Prostate gland (tissue), 2 donors: ENCODE results near the gene VCX. TPM values are rescaled to one million over a fixed set of nuclear protein-coding genes. Genes with fewer than 3 reads are reported as not detected.

Experiments used
- DNase-seq: peaks from one replicate; pipeline ENCODE4 v3.0.0-alpha.2; 2019; ENCODE audit warnings: low spot score
- H3K27ac ChIP-seq, 2 donors: fragments of 200-600 bp; sonication (generic); 2 replicates each; pipeline ENCODE4 v1.5.1; 2017 to 2019
- H3K27me3 ChIP-seq: fragments of 200-600 bp; sonication (generic); replicated peaks from 2 replicates; pipeline ENCODE4 v1.5.1; 2019; ENCODE audit not compliant: insufficient read depth
- H3K36me3 ChIP-seq, 2 donors: fragments of 200-600 bp; sonication (generic); 1 replicate in 1 of 2; 2 replicates in 1 of 2; pipeline versions ENCODE4 v1.5.1 to v1.8.1; 2017 to 2019
- H3K4me1 ChIP-seq: fragments of 200-600 bp; sonication (generic); replicated peaks from 2 replicates; pipeline ENCODE4 v1.5.1; 2019
- H3K4me3 ChIP-seq, 2 donors: fragments of 200-600 bp; sonication (generic); 2 replicates each; pipeline ENCODE4 v1.5.1; 2017 to 2019
- H3K9me3 ChIP-seq: fragments of 200-600 bp; sonication (generic); 2 replicates; pipeline ENCODE4 v1.5.1; 2017
- POLR2A ChIP-seq: fragments of 450-650 bp; IDR thresholded peaks from one replicate; pipeline ENCODE4 v1.6.1; 2016; ENCODE audit warnings: antibody characterized with exemption, mild to moderate bottlenecking
- POLR2AphosphoS5 ChIP-seq: sonication (generic); formaldehyde crosslinking; IDR thresholded peaks from one replicate; pipeline ENCODE4 v1.6.1; 2017; ENCODE audit warnings: antibody characterized with exemption
- WGBS: methylation state at CpG from one replicate; pipeline ENCODE4 v1.1.5; 2018; 5-methylcytosine and 5-hydroxymethylcytosine counted together
- intact Hi-C: fragments of 100-400 bp; cut with DNase I; formaldehyde crosslinking; loops from one replicate; pipeline ENCODE4 v1.14.2; 2022
- total RNA-seq, 2 donors: library from RNA; depleted of rRNA; stranded (reverse); fragments of >200 nt; gene quantifications; one replicate each; pipeline ENCODE4 v1.1.0, GENCODE V29; 2016
- TF ChIP-seq, protein P1 (sequence below), 4 experiments: fragments of 200-600 bp in 2 of 4; fragments of 450-650 bp in 2 of 4; sonication (generic) in 2 of 4; IDR thresholded peaks; 1 replicate in 3 of 4; 2 replicates in 1 of 4; pipeline ENCODE4 v1.5.1; 2016 to 2019; ENCODE audit warnings: antibody characterized with exemption in 4 of 4, mild to moderate bottlenecking in 2 of 4, moderate library complexity in 2 of 4

Gene VCX
- total RNA-seq, 2 donors from 2014 or later = 10.2 TPM; not detected in 1

DNA sequence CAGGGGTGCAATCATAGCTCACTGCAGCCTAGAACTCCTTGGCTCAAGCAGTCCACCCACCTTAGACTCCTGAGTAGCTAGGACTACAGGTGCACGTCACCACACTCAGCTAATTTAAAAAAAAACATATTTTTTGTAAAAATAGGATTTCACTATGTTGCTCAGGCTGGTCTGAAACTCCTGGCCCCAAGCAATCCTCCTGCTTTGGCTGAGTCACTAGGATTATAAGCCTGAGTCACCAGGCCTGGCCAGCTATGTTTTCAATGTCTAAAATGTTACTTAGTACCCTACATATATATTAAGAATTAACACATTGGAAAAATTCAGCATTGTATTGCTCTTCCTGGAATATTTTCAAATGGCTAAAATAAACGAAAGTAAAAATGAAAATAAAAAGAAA, 46.7 kb downstream of the VCX start:
- Histone ChIP-seq H3K27me3 (no peaks in the 10 kb centered on the region), H3K27ac (no peak overlapping the region), H3K9me3 (no peaks in the 10 kb centered on the region), H3K36me3 (no peaks in the 10 kb centered on the region), H3K4me1 (no peaks in the 10 kb centered on the region), H3K4me3 (no peak overlapping the region)
- 67% methylated on average over 2 of the region's 2 CpGs for WGBS
- no peak for TF ChIP-seq POLR2AphosphoS5
- TF ChIP-seq, protein P1, sequence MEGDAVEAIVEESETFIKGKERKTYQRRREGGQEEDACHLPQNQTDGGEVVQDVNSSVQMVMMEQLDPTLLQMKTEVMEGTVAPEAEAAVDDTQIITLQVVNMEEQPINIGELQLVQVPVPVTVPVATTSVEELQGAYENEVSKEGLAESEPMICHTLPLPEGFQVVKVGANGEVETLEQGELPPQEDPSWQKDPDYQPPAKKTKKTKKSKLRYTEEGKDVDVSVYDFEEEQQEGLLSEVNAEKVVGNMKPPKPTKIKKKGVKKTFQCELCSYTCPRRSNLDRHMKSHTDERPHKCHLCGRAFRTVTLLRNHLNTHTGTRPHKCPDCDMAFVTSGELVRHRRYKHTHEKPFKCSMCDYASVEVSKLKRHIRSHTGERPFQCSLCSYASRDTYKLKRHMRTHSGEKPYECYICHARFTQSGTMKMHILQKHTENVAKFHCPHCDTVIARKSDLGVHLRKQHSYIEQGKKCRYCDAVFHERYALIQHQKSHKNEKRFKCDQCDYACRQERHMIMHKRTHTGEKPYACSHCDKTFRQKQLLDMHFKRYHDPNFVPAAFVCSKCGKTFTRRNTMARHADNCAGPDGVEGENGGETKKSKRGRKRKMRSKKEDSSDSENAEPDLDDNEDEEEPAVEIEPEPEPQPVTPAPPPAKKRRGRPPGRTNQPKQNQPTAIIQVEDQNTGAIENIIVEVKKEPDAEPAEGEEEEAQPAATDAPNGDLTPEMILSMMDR (IDR thresholded peaks at IDR 0.05) = no peak
- TF ChIP-seq POLR2A = no peak
- intact Hi-C loops = no loop called here
- no peak for DNase-seq

DNA sequence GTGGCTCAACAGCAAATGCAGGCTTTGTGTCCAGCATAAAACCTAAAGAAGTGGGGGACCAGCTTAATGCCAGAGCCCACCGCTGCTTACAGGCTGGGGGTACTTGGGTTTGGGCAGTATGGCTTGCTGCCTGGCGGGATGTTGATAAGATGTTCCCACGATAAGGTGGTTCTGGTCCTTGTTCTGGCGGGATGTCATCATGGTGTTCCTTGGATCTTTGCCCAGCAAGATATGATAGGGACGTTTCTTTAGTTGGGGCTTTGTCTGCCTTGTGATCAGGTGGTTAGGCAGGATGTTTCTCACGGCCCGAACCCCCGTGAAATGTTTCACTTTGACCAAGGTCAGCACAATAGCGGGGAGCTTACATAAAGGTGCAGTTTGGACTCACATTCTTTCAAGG, 49.0 kb downstream of the VCX start:
- no peak overlapping the region for H3K27ac ChIP-seq
- no peak for TF ChIP-seq POLR2A
- no peaks in the 10 kb centered on the region for H3K27me3 ChIP-seq
- H3K4me3 ChIP-seq = no peak overlapping the region
- no peaks in the 10 kb centered on the region for H3K4me1 ChIP-seq
- intact Hi-C loops = no loop called here
- H3K9me3 ChIP-seq = no peaks in the 10 kb centered on the region
- DNase-seq = no peak
- WGBS = 52% methylated on average over 6 of the region's 9 CpGs
- H3K36me3 ChIP-seq = no peaks in the 10 kb centered on the region

Other genes starting within 250 kb of the VCX start
- 10 to 100 TPM; 23.1 to 29.0 TPM for gene PNPLA4, start 84.2 kb downstream of the VCX start, total RNA-seq